ENCODE data around the gene SLC13A5.
"Not testable (repeated sequence)": the region's sequence is repeated elsewhere in the genome, so short reads cannot be mapped to it uniquely, and the experiment has no call there.

Gene SLC13A5

GRCh38 chr17:6666557-6666956, 46.6 kb downstream of the SLC13A5 start:
- Histone ChIP-seq H3K27me3 (ENCODE audit: insufficient read depth, low read length, poor library complexity) (no peaks in the 10 kb centered on the region), H2BK120ac (ENCODE audit: low read depth, low read length) (no peak overlapping the region), H2AK5ac (ENCODE audit: low read length) (no peak overlapping the region), H3K79me1 (ENCODE audit: low read length) (no peaks in the 10 kb centered on the region), H2BK5ac (ENCODE audit: low read length) (no peak overlapping the region), H3K4me3 (ENCODE audit: low read length) (no peak overlapping the region), H3K4me1 (ENCODE audit: control insufficient read depth, low read depth, low read length) (no peaks in the 10 kb centered on the region), H3K4ac (ENCODE audit: low read depth, low read length) (no peak overlapping the region), H4K8ac (ENCODE audit: low read depth, low read length) (no peak overlapping the region), H3K18ac (ENCODE audit: low read length) (no peak overlapping the region), H3K56ac (ENCODE audit: low read length) (no peak overlapping the region), H2BK15ac (replicated peaks; ENCODE audit: low read depth) (no peak overlapping the region), H3K79me2 (ENCODE audit: control insufficient read depth, insufficient read depth, low read length) (no peaks in the 10 kb centered on the region), H3K27ac (ENCODE audit: low read depth, low read length) (no peak overlapping the region), H3K23ac (ENCODE audit: low read length) (no peak overlapping the region), H3K36me3 (ENCODE audit: control insufficient read depth, insufficient read depth, low read length) (no peaks in the 10 kb centered on the region), H3K4me2 (ENCODE audit: low read length) (no peak overlapping the region), H4K5ac (ENCODE audit: low read length) (no peak overlapping the region), H3K9ac (ENCODE audit: low read length) (no peak overlapping the region)
- no CpG with 5 or more reads among the region's 6 CpGs for WGBS (ENCODE audit: extremely low coverage, insufficient coverage, low lambda C conversion rate)
- no peak for DNase-seq

GRCh38 chr17:6666077-6666521, 47.1 kb downstream of the SLC13A5 start:
- WGBS (ENCODE audit: extremely low coverage, insufficient coverage, low lambda C conversion rate): no CpG with 5 or more reads among the region's 9 CpGs
- H3K18ac ChIP-seq (ENCODE audit: low read length): no peak overlapping the region
- H4K5ac ChIP-seq (ENCODE audit: low read length): no peak overlapping the region
- no peak overlapping the region for H3K4me3 ChIP-seq (ENCODE audit: low read length)
- H2BK15ac ChIP-seq (replicated peaks; ENCODE audit: low read depth): no peak overlapping the region
- no peak overlapping the region for H3K9ac ChIP-seq (ENCODE audit: low read length)
- H4K8ac ChIP-seq (ENCODE audit: low read depth, low read length): no peak overlapping the region
- no peak overlapping the region for H3K27ac ChIP-seq (ENCODE audit: low read depth, low read length)
- no peaks in the 10 kb centered on the region for H3K79me2 ChIP-seq (ENCODE audit: control insufficient read depth, insufficient read depth, low read length)
- no peaks in the 10 kb centered on the region for H3K36me3 ChIP-seq (ENCODE audit: control insufficient read depth, insufficient read depth, low read length)
- H3K4me1 ChIP-seq (ENCODE audit: control insufficient read depth, low read depth, low read length): no peaks in the 10 kb centered on the region
- H3K4ac ChIP-seq (ENCODE audit: low read depth, low read length): no peak overlapping the region
- no peak overlapping the region for H2BK5ac ChIP-seq (ENCODE audit: low read length)
- no peaks in the 10 kb centered on the region for H3K27me3 ChIP-seq (ENCODE audit: insufficient read depth, low read length, poor library complexity)
- no peak overlapping the region for H2AK5ac ChIP-seq (ENCODE audit: low read length)
- H3K4me2 ChIP-seq (ENCODE audit: low read length): no peak overlapping the region
- no peak overlapping the region for H3K56ac ChIP-seq (ENCODE audit: low read length)
- H3K23ac ChIP-seq (ENCODE audit: low read length): no peak overlapping the region
- peak; percentile 87 for DNase-seq
- H2BK120ac ChIP-seq (ENCODE audit: low read depth, low read length): no peak overlapping the region
- no peaks in the 10 kb centered on the region for H3K79me1 ChIP-seq (ENCODE audit: low read length)

GRCh38 chr17:6663200-6663599, 50.0 kb downstream of the SLC13A5 start:
- not testable (repeated sequence) for H3K79me1 ChIP-seq (ENCODE audit: low read length); H2AK5ac ChIP-seq (ENCODE audit: low read length)
- WGBS (ENCODE audit: extremely low coverage, insufficient coverage, low lambda C conversion rate): no CpG with 5 or more reads among the region's 14 CpGs

GRCh38 chr17:6661464-6661848, 51.7 kb downstream of the SLC13A5 start:
- H4K8ac ChIP-seq (ENCODE audit: low read depth, low read length): no peak overlapping the region
- no peak overlapping the region for H2BK15ac ChIP-seq (replicated peaks; ENCODE audit: low read depth)
- no peak overlapping the region for H3K23ac ChIP-seq (ENCODE audit: low read length)
- no peak overlapping the region for H3K4ac ChIP-seq (ENCODE audit: low read depth, low read length)
- no peaks in the 10 kb centered on the region for H3K27me3 ChIP-seq (ENCODE audit: insufficient read depth, low read length, poor library complexity)
- H3K4me2 ChIP-seq (ENCODE audit: low read length): no peak overlapping the region
- no peaks in the 10 kb centered on the region for H3K36me3 ChIP-seq (ENCODE audit: control insufficient read depth, insufficient read depth, low read length)
- no peak overlapping the region for H4K5ac ChIP-seq (ENCODE audit: low read length)
- no peaks in the 10 kb centered on the region for H3K4me1 ChIP-seq (ENCODE audit: control insufficient read depth, low read depth, low read length)
- H3K9ac ChIP-seq (ENCODE audit: low read length): no peak overlapping the region
- H3K4me3 ChIP-seq (ENCODE audit: low read length): no peak overlapping the region
- H2BK5ac ChIP-seq (ENCODE audit: low read length): no peak overlapping the region
- no peak overlapping the region for H3K56ac ChIP-seq (ENCODE audit: low read length)
- DNase-seq: no peak
- no peak overlapping the region for H3K18ac ChIP-seq (ENCODE audit: low read length)
- H2AK5ac ChIP-seq (ENCODE audit: low read length): no peak overlapping the region
- H2BK120ac ChIP-seq (ENCODE audit: low read depth, low read length): no peak overlapping the region
- WGBS (ENCODE audit: extremely low coverage, insufficient coverage, low lambda C conversion rate): no CpG with 5 or more reads among the region's 2 CpGs
- no peaks in the 10 kb centered on the region for H3K79me2 ChIP-seq (ENCODE audit: control insufficient read depth, insufficient read depth, low read length)
- H3K79me1 ChIP-seq (ENCODE audit: low read length): no peaks in the 10 kb centered on the region
- no peak overlapping the region for H3K27ac ChIP-seq (ENCODE audit: low read depth, low read length)

More at GRCh38 chr17:6663200-6663599, 50.0 kb downstream of the SLC13A5 start:
- not testable (repeated sequence) for H3K4me3 ChIP-seq (ENCODE audit: low read length); H2BK5ac ChIP-seq (ENCODE audit: low read length); H3K36me3 ChIP-seq (ENCODE audit: control insufficient read depth, insufficient read depth, low read length); H3K56ac ChIP-seq (ENCODE audit: low read length); H3K27me3 ChIP-seq (ENCODE audit: insufficient read depth, low read length, poor library complexity); H3K9ac ChIP-seq (ENCODE audit: low read length); H4K8ac ChIP-seq (ENCODE audit: low read depth, low read length); H2BK120ac ChIP-seq (ENCODE audit: low read depth, low read length); H2BK15ac ChIP-seq (replicated peaks; ENCODE audit: low read depth); H3K18ac ChIP-seq (ENCODE audit: low read length); H4K5ac ChIP-seq (ENCODE audit: low read length); H3K23ac ChIP-seq (ENCODE audit: low read length); DNase-seq; H3K79me2 ChIP-seq (ENCODE audit: control insufficient read depth, insufficient read depth, low read length); H3K4ac ChIP-seq (ENCODE audit: low read depth, low read length); H3K4me2 ChIP-seq (ENCODE audit: low read length); H3K4me1 ChIP-seq (ENCODE audit: control insufficient read depth, low read depth, low read length); H3K27ac ChIP-seq (ENCODE audit: low read depth, low read length)

GRCh38 chr17:6660805-6661463, 52.2 kb downstream of the SLC13A5 start:
- Histone ChIP-seq H3K56ac (ENCODE audit: low read length) (no peak overlapping the region), H3K27ac (ENCODE audit: low read depth, low read length) (no peak overlapping the region), H2BK120ac (ENCODE audit: low read depth, low read length) (no peak overlapping the region), H2BK5ac (ENCODE audit: low read length) (no peak overlapping the region), H2AK5ac (ENCODE audit: low read length) (no peak overlapping the region), H3K79me1 (ENCODE audit: low read length) (no peaks in the 10 kb centered on the region), H3K4ac (ENCODE audit: low read depth, low read length) (no peak overlapping the region), H3K79me2 (ENCODE audit: control insufficient read depth, insufficient read depth, low read length) (no peaks in the 10 kb centered on the region), H3K4me2 (ENCODE audit: low read length) (no peak overlapping the region), H2BK15ac (replicated peaks; ENCODE audit: low read depth) (no peak overlapping the region), H4K5ac (ENCODE audit: low read length) (no peak overlapping the region), H4K8ac (ENCODE audit: low read depth, low read length) (no peak overlapping the region), H3K4me3 (ENCODE audit: low read length) (no peak overlapping the region), H3K23ac (ENCODE audit: low read length) (no peak overlapping the region), H3K27me3 (ENCODE audit: insufficient read depth, low read length, poor library complexity) (no peaks in the 10 kb centered on the region), H3K18ac (ENCODE audit: low read length) (no peak overlapping the region), H3K9ac (ENCODE audit: low read length) (no peak overlapping the region), H3K36me3 (ENCODE audit: control insufficient read depth, insufficient read depth, low read length) (no peaks in the 10 kb centered on the region), H3K4me1 (ENCODE audit: control insufficient read depth, low read depth, low read length) (no peaks in the 10 kb centered on the region)
- DNase-seq: no peak
- WGBS (ENCODE audit: extremely low coverage, insufficient coverage, low lambda C conversion rate): no CpG with 5 or more reads among the region's 11 CpGs

- Histone ChIP-seq H3K27me3 (ENCODE audit: insufficient read depth, low read length, poor library complexity) (peaks cover 5% of the 10 kb centered on the region), H3K9ac (ENCODE audit: low read length) (no peak overlapping the region), H3K79me2 (ENCODE audit: control insufficient read depth, insufficient read depth, low read length) (no peaks in the 10 kb centered on the region), H3K4me2 (ENCODE audit: low read length) (no peak overlapping the region), H3K79me1 (ENCODE audit: low read length) (no peaks in the 10 kb centered on the region), H2BK15ac (replicated peaks; ENCODE audit: low read depth) (no peak overlapping the region), H2BK5ac (ENCODE audit: low read length) (no peak overlapping the region), H3K4me1 (ENCODE audit: control insufficient read depth, low read depth, low read length) (no peaks in the 10 kb centered on the region), H4K5ac (ENCODE audit: low read length) (no peak overlapping the region), H2BK120ac (ENCODE audit: low read depth, low read length) (no peak overlapping the region), H3K23ac (ENCODE audit: low read length) (no peak overlapping the region), H3K36me3 (ENCODE audit: control insufficient read depth, insufficient read depth, low read length) (no peaks in the 10 kb centered on the region), H3K4ac (ENCODE audit: low read depth, low read length) (no peak overlapping the region), H4K8ac (ENCODE audit: low read depth, low read length) (no peak overlapping the region), H3K18ac (ENCODE audit: low read length) (no peak overlapping the region), H2AK5ac (ENCODE audit: low read length) (no peak overlapping the region), H3K27ac (ENCODE audit: low read depth, low read length) (no peak overlapping the region), H3K56ac (ENCODE audit: low read length) (no peak overlapping the region), H3K4me3 (ENCODE audit: low read length) (no peak overlapping the region)
- no peak for DNase-seq
- no CpG with 5 or more reads among the region's 9 CpGs for WGBS (ENCODE audit: extremely low coverage, insufficient coverage, low lambda C conversion rate)
Measured at GRCh38 chr17:6660101-6660500, 53.1 kb downstream of the SLC13A5 start.

Data from mesendoderm (in vitro differentiated cells).